Tibial nerve (tissue), 4 donors: ENCODE results near the gene NRG4. TPM values are rescaled to one million over a fixed set of nuclear protein-coding genes. Genes with fewer than 3 reads are reported as not detected.

Experiments used
- DNase-seq, 2 donors: peaks; one replicate each; pipeline ENCODE4 v3.0.0-alpha.2; 2019; ENCODE audit warnings: low spot score in 2 of 2
- H3K27ac ChIP-seq, 4 donors: fragments of 200-600 bp; sonication (generic) in 3 of 4; one replicate each; pipeline ENCODE4 v1.5.1; 2017 to 2019; ENCODE audit warnings: mild to moderate bottlenecking in 1 of 4
- H3K27me3 ChIP-seq, 2 donors: fragments of 200-600 bp; sonication (generic) in 1 of 2; one replicate each; pipeline versions ENCODE4 v1.5.1 to v1.6.0; 2017 to 2019
- H3K36me3 ChIP-seq, 3 donors: fragments of 200-600 bp; sonication (generic); one replicate each; pipeline ENCODE4 v1.5.1; 2018 to 2019
- H3K4me1 ChIP-seq, 4 donors: fragments of 200-600 bp; sonication (generic) in 3 of 4; one replicate each; pipeline ENCODE4 v1.5.1; 2017 to 2019
- H3K4me3 ChIP-seq, 4 donors: fragments of 200-600 bp; sonication (generic) in 3 of 4; one replicate each; pipeline ENCODE4 v1.5.1; 2017 to 2019; ENCODE audit warnings: mild to moderate bottlenecking in 1 of 4, moderate library complexity in 1 of 4
- H3K9me3 ChIP-seq, 4 donors: fragments of 200-600 bp; sonication (generic) in 3 of 4; one replicate each; pipeline ENCODE4 v1.5.1; 2017 to 2019
- CTCF ChIP-seq, 5 experiments: fragments of 200-600 bp in 3 of 5; fragments of 450-650 bp in 2 of 5; sonication (generic) in 3 of 5; IDR thresholded peaks; one replicate each; pipeline ENCODE4 v1.5.1; 2016 to 2019; ENCODE audit warnings: antibody characterized with exemption in 5 of 5, mild to moderate bottlenecking in 3 of 5, moderate library complexity in 2 of 5
- EP300 ChIP-seq, 2 donors: sonication (generic); formaldehyde crosslinking; IDR thresholded peaks; one replicate each; pipeline ENCODE4 v1.6.1; 2017; ENCODE audit warnings: antibody characterized with exemption in 2 of 2, mild to moderate bottlenecking in 1 of 2
- POLR2A ChIP-seq, 2 donors: fragments of 450-650 bp; IDR thresholded peaks; one replicate each; pipeline ENCODE4 v1.6.1; 2017; ENCODE audit warnings: antibody characterized with exemption in 2 of 2, mild to moderate bottlenecking in 2 of 2, moderate library complexity in 2 of 2
- WGBS, 2 donors: methylation state at CpG; one replicate each; pipeline ENCODE4 v1.1.5; 2018; 5-methylcytosine and 5-hydroxymethylcytosine counted together
- total RNA-seq, 4 donors: library from RNA; depleted of rRNA; stranded (reverse); fragments of >200 nt; gene quantifications; one replicate each; pipeline ENCODE4 v1.1.0, GENCODE V29; 2016

Gene NRG4
- under 1 TPM in 1 of 4 donors, not detected in 3; 0.44 TPM for total RNA-seq

- no peak within 1 kb of the TSS for H3K4me3 ChIP-seq
- no peak for TF ChIP-seq EP300 (IDR thresholded peaks at IDR 0.05)
- no peak for TF ChIP-seq POLR2A (IDR thresholded peaks at IDR 0.05)
- no peak for TF ChIP-seq CTCF (IDR thresholded peaks at IDR 0.05)
- no peak for DNase-seq
- no peak within 1 kb of the TSS for H3K27ac ChIP-seq
- H3K27me3 ChIP-seq = no peaks in the 10 kb centered on the region
- H3K36me3 ChIP-seq = no peaks in the 10 kb centered on the region
- 24 to 27% methylated on average over 13 of the region's 13 CpGs for WGBS, 2 donors
- peaks cover 0 to 9% (median 0%) of the 10 kb centered on the region in 4 donors for H3K4me1 ChIP-seq
- H3K9me3 ChIP-seq = peaks cover 0 to 17% (median 0%) of the 10 kb centered on the region in 4 donors
Measured at GRCh38 chr15:76011627-76012551, at the start of gene NRG4. TSS of gene NRG4 (minus strand) at chr15:76012424. CDS start at chr15:76011230, 1,194 bp downstream.

GRCh38 chr15:76061700-76062099 is 49.5 kb upstream of the NRG4 start:
- H3K27me3 ChIP-seq = peaks cover 0 to 41% of the 10 kb centered on the region in 2 donors
- no peaks in the 10 kb centered on the region for H3K36me3 ChIP-seq
- WGBS, 2 donors = 68 to 75% methylated on average over 5 of the region's 5 CpGs
- H3K4me3 ChIP-seq = no peak overlapping the region
- no peak overlapping the region for H3K27ac ChIP-seq
- TF ChIP-seq EP300 (IDR thresholded peaks at IDR 0.05) (no peak), POLR2A (IDR thresholded peaks at IDR 0.05) (no peak), CTCF (IDR thresholded peaks at IDR 0.05) (no peak)
- peaks cover 0 to 25% (median 2%) of the 10 kb centered on the region in 4 donors for H3K4me1 ChIP-seq
- H3K9me3 ChIP-seq = no peaks in the 10 kb centered on the region
- DNase-seq = no peak

- Histone ChIP-seq H3K4me3 (peak overlapping the region; percentile 17 to 64 (median 30)), H3K27me3 (peaks cover 0 to 37% of the 10 kb centered on the region in 2 donors), H3K36me3 (no peaks in the 10 kb centered on the region), H3K27ac (no peak overlapping the region), H3K9me3 (no peaks in the 10 kb centered on the region), H3K4me1 (peaks cover 0 to 25% (median 2%) of the 10 kb centered on the region in 4 donors)
- no peak for TF ChIP-seq EP300 (IDR thresholded peaks at IDR 0.05)
- no peak for TF ChIP-seq POLR2A (IDR thresholded peaks at IDR 0.05)
- 16 to 21% methylated on average over 20 of the region's 20 CpGs for WGBS, 2 donors
- DNase-seq = no peak
Measured at GRCh38 chr15:76060118-76060989, 48.1 kb upstream of the NRG4 start.

GRCh38 chr15:76059320-76060117 is 47.3 kb upstream of the NRG4 start, which contains the start of gene TMEM266:
TSS of gene TMEM266 (plus strand) at chr15:76059985. CDS start at chr15:76134264, 74,279 bp downstream.
- no peaks in the 10 kb centered on the region for H3K36me3 ChIP-seq
- H3K4me3 ChIP-seq = peak within 1 kb of the TSS; percentile 40 to 64 (median 46)
- H3K4me1 ChIP-seq = peaks cover 0 to 25% (median 2%) of the 10 kb centered on the region in 4 donors
- no peaks in the 10 kb centered on the region for H3K9me3 ChIP-seq
- peaks cover 0 to 41% of the 10 kb centered on the region in 2 donors for H3K27me3 ChIP-seq
- no peak within 1 kb of the TSS for H3K27ac ChIP-seq
- TF ChIP-seq CTCF (IDR thresholded peaks at IDR 0.05) (no peak), EP300 (IDR thresholded peaks at IDR 0.05) (no peak), POLR2A (IDR thresholded peaks at IDR 0.05) (no peak)
- 1 to 2% methylated on average over 31 to 84 of the region's 107 CpGs for WGBS, 2 donors
- no peak for DNase-seq
